KG1 (cell line): Measurements from ENCODE around the gene SIGLEC11.
"Not testable (repeated sequence)": the region's sequence is repeated elsewhere in the genome, so short reads cannot be mapped to it uniquely, and the experiment has no call there.

Experiments
- DNase-seq: peaks from one replicate; lab custom pipeline; 2025; lab: John Stamatoyannopoulos, UW

The SIGLEC11 gene

DNA sequence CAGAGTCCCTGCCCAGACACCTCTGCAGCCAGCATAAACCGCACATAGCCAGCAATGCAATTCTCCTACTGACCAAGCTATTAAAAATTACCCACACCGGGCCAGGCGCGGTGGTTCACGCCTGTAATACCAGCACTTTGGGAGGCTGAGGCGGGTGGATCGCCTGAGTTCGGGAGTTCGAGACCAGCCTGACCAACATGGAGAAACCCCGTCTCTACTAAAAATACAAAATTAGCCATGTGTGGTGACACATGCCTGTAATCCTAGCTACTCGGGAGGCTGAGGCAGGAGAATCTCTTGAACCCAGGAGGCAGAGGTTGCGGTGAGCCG, 36.1 kb downstream of the SIGLEC11 start:
- not testable (repeated sequence) for DNase-seq

- DNase-seq, result no peak
These were observed 36.7 kb downstream of the SIGLEC11 start for GRCh38 chr19:49924004-49924880.

- no peak for DNase-seq
These were observed 37.6 kb downstream of the SIGLEC11 start for GRCh38 chr19:49923055-49924003.

DNA sequence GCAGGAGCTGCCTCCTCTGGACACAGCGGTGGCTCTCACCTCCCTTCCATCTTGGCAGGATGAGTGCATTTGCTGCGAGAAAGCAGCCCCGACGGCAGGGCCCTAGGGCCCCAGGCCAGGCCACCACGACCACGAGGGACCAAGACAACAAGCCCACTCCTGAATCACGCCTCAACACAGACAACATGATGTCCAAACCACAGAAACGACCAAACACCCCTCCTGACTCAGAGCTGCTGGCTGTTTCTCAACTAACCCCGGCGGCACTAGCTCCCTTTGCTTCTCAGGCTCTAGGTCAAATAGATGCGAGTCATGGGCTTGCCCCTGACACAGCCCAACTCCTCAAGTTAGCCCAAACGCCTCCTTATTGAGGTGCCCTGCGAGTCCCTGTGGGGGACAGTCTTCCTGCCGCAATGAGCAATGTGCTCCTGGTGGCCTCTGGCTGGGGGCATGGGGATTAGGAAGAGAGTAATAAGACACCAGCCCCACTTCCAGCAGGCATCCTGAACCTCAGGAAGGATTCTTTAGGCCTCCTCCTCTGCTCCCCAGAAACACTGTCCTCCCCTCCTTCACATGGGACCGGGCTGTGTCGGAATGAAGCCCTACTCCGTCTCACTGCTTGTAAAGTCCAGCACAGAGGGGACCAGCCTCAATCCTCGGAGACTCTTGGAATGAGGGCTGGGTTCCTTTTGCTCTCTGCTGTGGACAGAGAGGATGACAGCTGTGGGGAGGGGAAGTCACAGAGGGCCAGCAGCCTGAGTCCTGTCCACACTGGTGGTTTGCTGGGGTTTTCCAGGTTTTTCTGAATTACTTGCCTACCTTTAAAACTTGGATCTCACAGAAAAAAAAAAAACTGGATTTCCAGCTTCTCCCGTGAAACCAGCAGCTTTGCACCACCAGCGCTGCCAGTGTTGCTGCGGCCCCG, 38.8 kb downstream of the SIGLEC11 start:
- DNase-seq, result no peak

DNA sequence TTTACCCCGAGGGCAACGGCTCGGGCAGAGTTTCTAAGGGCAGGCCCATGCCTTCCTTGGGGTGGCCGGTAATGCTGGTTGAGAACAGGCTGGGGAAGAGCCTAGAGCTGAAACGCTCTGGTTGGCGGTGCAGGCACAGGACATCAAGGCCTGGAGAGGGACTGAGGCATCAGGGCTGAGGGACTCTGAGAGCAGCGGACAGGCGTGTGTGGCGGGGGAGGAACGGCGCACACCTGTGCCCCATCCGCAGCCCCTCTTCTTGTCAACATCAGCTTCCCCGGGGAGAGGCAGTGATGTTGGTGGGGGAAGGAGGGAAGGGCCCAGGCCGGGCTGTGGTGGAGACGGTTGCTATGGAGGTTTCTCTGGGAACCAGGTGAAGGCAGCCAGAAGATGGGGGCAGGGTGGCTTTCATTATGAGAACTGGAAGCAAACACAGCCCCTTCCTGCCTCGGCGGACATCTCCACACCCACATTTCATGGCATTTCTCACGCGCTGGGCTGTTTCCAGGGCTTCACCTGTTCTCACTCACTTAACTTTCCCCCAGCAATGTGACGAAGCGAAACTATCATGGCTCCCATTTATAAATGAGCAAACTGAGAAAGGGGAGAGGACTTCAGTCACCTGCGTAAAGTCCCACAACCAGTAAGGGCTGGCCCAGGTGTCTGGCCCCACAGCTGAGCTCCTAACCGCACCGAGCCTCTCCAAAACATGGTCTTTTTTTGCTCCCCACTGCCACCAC, 40.2 kb downstream of the SIGLEC11 start:
- DNase-seq, result no peak

GRCh38 chr19:49918089-49918488, 42.9 kb downstream of the SIGLEC11 start:
- DNase-seq, result no peak

DNA sequence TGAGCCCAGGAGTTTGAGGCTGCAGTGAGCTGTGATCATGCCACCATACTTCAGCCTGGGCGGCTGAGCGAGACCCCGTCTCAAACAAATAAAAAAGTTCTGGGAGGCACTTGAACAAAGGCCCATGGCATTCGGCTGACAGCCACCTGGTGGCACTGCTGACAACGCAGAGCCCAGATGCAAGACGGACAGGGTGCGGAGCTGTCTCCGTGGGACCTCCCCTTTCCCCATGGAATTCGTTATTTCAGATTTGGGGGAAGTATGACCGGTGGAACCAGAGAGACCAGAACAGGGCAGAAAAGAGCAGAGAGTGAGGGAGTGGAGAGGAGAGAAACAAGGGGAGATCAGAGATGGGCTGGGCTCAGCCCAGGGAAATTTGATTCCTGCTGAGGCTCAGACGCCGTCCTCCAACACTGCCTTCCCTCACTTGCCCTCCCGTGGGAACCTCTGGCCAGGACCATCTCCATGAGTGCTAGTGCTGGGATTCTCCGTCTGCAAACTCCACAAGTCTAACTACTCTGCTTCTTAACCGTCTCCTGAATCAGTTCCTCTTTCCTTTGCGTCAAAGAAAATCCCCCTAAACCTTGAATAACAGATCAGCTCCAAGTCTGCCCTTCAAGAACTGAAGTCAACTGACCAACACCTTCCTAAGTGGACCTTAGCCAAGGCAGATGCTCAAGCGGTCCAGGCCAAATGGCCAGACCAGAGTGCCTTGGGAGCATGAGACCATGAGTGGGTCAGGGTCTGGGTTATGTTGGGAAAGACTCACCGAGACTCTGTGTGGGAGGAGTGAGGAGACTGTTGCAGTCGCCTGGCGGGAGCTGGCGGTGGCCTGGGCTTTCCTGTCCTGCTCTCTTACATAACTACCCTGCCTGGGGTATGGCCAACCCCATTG, 43.9 kb downstream of the SIGLEC11 start:
- no peak for DNase-seq

- DNase-seq, result no peak
These were observed 45.7 kb downstream of the SIGLEC11 start for GRCh38 chr19:49915271-49915670.

DNA sequence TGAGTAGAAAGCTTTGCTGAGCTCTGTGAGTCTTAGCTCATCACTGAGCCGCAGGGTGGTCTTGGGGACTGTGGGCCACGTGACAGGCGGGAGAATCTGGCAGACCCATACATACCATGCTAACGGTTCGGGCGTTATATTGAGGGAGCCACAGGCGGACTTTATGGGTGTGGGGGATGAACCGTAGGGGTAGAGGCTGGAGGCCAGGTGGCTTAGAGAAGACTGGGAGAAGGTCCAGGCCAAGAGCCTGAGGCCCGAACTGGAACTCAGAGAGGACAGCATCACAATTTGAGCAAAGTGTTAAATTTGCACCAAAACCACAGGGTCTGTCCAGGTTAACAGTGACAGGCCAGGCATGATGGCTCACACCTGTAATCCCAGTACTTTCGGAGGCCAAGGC, 47.3 kb downstream of the SIGLEC11 start:
- DNase-seq, result no peak

DNA sequence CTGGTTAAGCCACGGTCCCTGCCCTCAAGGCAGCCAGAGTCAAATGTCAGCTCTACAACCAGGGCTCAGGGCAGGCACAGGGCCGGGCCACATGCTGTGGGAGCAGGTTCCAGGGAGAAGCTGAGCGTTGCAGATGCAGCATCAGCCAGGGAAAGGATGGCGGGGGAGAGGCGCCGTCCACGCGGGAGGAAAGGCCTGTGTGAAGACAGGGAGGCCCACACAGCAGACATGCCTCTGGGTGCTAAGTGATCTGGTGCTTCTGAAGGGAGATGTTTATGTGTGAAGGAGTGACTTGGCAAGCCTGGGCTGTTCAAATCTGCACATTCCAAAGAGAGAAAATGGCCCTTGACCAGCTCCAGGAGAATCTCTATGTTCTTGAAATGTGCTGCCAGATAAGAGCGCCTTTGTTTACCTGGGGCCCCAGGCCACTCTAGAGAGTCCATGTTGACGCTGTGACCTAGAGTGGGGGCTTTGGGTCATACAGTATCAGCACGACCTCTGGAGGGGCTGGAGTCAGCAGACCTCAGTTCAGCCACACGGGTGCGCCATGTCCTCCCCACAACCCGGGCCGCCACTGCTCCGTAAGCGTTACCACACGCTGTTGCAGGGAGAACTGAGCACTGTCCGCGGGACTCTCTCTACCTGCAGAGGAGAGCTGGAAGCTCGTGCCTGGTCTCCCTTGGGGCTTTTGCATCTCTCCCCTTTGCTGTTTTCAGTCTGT, 47.8 kb downstream of the SIGLEC11 start:
- no peak for DNase-seq

GRCh38 chr19:49911381-49912145, 49.4 kb downstream of the SIGLEC11 start:
- no peak for DNase-seq

- DNase-seq, result no peak
These were observed 50.8 kb downstream of the SIGLEC11 start for GRCh38 chr19:49910179-49910578.

DNA sequence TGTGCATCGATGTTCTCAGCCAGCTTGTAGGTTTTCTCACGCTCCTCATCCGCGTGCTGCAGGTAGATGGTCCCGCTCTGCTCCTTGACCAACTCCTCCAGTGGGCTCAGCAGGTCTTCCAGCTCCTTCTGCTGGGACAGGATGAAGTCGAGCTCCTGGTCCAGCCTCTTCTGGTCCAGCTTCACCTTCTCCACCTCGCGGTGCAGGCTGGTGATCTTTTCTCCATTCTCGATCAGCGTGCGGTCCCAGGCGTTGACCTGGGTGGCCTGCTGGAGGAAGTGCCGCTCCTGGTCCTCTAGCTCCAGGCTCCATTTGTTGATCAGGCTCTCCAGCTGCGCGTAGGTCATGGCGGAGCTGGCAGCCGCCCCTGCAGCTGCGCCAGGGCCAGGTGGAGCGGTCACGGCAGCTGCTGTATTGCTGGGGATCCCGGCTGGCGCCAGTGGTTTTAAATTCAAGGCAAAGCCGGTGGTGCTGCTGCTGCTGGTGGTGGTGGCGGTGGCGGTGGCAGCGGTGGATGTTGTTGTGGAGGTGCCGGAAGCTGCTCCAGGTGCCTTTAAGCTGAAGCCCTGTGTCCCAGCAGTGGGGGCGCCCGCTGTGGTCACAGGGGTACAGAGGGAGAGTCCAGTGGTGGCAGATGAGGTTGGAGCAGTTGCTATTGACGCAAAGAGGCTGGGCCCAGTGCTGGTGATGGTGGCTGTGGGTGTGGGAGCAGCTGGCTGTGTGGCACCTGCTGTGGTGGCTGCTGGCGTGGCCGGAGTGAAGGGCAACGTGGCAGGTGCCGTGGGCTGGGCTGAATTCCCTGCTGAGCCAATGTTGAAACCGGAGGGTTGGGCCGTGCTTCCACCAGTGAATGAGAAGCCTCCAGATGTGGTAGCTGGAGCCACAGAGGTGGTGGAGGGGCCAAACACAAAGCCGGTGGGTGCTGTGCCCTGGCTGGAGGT, 52.2 kb downstream of the SIGLEC11 start:
- DNase-seq, result no peak

DNA sequence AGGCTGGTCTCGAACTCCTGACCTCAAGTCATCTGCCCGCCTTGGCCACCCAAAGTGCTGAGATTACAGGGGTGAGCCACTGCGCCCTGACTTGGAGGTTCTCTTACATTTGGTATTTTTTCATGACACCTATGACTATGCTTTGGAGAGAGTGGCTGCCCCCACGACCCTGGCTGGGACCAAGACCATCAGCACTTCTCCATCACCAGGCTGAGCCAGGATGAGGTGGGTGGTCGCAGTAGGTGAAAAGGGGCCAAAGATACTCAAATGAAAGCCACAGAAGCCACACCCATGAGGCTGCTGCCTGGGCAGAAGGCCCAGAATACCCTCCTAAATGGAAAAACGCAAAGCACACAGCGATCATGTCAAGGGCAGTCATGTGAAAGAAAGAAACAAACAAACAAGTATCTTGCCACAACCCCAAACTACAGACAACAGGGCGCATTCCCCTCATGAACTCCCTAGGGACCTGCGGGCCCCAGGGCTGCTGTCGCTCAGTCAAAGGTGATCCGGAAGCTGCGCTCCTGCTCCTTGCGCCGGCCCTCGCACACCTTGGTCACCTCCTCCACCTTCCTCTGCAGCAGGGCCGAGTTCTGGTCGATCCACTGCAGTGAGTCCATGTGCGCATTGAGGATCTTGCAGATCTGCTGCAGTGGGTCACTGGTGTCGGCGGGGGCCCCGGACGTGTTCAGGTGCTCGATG, 53.1 kb downstream of the SIGLEC11 start:
- no peak for DNase-seq

DNA sequence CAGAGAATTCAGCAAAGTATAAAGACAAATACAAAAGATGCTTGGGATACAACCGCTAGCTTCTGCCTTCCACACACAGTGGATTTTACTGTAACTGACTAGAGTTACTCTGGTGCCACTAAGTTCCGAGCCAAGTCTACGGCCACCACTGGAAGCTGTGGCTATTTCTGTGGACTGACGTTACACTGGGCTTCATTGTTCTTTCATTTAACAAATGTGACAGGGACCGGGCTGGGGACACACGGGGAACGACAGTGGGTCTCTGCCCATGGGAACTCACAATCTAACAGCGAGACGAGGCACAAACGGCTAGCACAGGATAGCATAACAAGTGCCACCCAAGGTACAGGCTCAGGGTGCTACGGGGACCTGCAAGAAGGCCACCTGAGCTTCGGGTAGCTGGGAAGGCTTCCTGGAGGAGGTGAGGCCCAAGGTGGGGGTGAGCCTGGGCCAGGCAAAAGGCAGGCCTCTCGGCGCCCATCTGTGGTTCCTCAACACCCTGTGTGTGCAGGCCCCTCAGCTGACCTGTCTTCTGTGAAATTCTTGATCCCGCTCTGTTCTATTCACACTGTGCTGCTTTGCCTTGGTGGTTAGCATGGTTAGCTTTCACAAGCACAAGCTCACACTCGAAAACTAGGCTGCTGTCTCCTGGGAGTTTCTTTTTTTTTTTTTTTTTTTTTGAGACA, 54.0 kb downstream of the SIGLEC11 start:
- no peak for DNase-seq

- no peak for DNase-seq
These were observed 56.8 kb downstream of the SIGLEC11 start for GRCh38 chr19:49904136-49904535.
